Mammary epithelial cell (primary cell): ENCODE data around the gene MALL.
"Not testable (repeated sequence)": the region's sequence is repeated elsewhere in the genome, so short reads cannot be mapped to it uniquely, and the experiment has no call there.

Experiments used
- EZH2 ChIP-seq: IDR thresholded peaks from 2 replicates; pipeline ENCODE4 v1.6.1; 2012; ENCODE audit warnings: low read length, inconsistent platforms, borderline replicate concordance
- TF ChIP-seq, protein P1 (sequence below), 2 donors: IDR thresholded peaks in 1 of 2; conservative IDR thresholded peaks in 1 of 2; 2 replicates each; pipeline ENCODE4 v1.5.1; 2011 to 2012; ENCODE audit warnings: inconsistent platforms in 2 of 2, low read length in 2 of 2, mild to moderate bottlenecking in 2 of 2, control low read depth in 1 of 2, low read depth in 1 of 2; ENCODE audit not compliant: insufficient read depth in 1 of 2; ENCODE audit errors: extremely low read depth in 1 of 2

DNA sequence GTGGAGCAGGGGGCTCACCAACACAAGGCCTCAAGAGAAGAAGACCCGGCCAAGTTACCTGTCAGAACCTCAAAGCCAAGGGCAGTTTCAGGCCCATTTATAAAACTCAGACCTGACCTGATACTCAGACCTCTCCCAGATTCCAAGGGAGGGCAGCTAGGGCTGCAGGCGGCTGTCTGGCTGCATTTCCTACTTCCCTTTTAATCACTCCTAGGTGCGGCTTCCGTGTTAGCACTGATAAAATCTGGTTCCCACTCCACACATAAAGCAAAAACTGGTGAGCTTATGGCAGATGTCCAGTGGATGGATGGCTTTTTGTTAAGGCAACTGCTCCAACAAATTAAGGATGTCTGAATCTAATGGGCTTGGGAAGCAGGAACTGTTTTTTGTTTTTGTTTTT lies 63.5 kb downstream of the MALL start:
- TF ChIP-seq, protein P1, sequence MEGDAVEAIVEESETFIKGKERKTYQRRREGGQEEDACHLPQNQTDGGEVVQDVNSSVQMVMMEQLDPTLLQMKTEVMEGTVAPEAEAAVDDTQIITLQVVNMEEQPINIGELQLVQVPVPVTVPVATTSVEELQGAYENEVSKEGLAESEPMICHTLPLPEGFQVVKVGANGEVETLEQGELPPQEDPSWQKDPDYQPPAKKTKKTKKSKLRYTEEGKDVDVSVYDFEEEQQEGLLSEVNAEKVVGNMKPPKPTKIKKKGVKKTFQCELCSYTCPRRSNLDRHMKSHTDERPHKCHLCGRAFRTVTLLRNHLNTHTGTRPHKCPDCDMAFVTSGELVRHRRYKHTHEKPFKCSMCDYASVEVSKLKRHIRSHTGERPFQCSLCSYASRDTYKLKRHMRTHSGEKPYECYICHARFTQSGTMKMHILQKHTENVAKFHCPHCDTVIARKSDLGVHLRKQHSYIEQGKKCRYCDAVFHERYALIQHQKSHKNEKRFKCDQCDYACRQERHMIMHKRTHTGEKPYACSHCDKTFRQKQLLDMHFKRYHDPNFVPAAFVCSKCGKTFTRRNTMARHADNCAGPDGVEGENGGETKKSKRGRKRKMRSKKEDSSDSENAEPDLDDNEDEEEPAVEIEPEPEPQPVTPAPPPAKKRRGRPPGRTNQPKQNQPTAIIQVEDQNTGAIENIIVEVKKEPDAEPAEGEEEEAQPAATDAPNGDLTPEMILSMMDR (conservative IDR thresholded peaks at IDR 0.05 in 1 of 2, IDR thresholded peaks at IDR 0.05 in 1 of 2; ENCODE audit: extremely low read depth in 1 of 2, insufficient read depth in 1 of 2, low read depth in 1 of 2, low read length in 2 of 2): not testable (repeated sequence)
- TF ChIP-seq EZH2: not testable (repeated sequence)
